Hair follicle dermal papilla cell (primary cell): ENCODE data around the gene OOSP1. TPM values are rescaled to one million over a fixed set of nuclear protein-coding genes. Genes with fewer than 3 reads are reported as not detected.

ENCODE experiments used
- total RNA-seq: library from RNA; depleted of rRNA; stranded (reverse); fragments of >200 nt; gene quantifications from 2 replicates; pipeline ENCODE4 v1.2.3, GENCODE V29; 2012

OOSP1 gene, protein sequence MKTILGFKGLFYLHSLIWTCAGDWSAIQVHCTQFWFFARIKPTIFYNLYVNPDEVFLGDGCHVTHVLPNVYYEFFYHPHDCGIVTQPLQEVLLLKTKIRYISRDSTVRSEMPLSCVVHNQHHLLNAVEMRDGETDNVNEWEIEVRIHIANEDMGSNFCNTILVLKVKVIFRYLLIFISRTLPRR
- total RNA-seq: not detected in 2 replicates

DNA sequence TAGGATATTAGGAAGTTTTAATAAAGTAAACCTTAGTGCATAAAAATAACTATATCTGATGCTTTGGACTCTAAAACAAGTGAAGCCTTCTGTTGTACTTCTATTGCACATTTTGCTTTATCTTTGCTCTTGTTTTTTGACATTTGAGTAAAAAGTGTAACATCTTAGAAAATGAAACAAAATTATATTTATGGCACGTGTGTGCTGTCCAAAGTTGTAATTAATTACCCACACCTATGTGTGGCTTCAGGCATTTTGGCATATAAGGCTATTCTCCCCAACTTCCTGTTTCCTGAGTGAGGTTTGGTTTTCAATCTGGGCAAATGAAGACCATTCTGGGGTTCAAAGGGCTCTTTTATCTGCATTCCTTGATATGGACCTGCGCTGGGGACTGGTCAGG, at the start of gene OOSP1:
OOSP1 (plus strand) TSS at position 301 of the 400 bp plus-strand sequence; CDS start at position 324, 23 bp downstream.

DNA sequence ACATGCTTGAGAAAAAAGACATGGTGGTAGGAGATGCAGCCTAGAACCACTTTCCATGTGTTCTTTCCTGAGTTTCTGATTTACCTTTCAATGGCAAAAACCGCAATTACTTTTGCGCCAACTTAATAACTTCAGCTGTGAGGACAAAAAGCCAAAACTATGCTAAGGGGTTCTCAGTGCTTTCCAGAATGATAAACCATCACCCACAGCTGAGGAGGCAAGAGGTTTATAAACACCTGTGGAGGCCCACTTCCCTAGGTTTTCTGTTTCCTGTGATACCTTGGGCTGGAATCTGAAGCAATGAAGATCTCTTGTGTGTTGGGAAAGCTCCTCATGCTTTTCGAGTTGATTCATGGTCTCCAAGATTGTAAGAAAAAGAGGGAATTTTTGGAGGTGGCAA, 25.5 kb downstream of the OOSP1 start, which contains the start of gene OOSP4A:
OOSP4A (plus strand) TSS at position 301 of the 400 bp plus-strand sequence; CDS start at position 301, 0 bp downstream.

Other genes starting within 250 kb of the OOSP1 start
- not detected in 2 replicates for gene OR10V1, start 224.6 kb upstream of the OOSP1 start, total RNA-seq
- gene STX3, start 183.1 kb upstream of the OOSP1 start, total RNA-seq: 16.8 and 21.7 TPM in 2 replicates
- gene MRPL16, start 127.7 kb upstream of the OOSP1 start, total RNA-seq: 25.9 and 26.1 TPM in 2 replicates
- not detected in 2 replicates for gene CBLIF, start 92.9 kb upstream of the OOSP1 start, total RNA-seq
- gene TCN1, start 71.9 kb upstream of the OOSP1 start, total RNA-seq: not detected in 2 replicates
- gene OOSP3, start 59.6 kb upstream of the OOSP1 start, total RNA-seq: not detected in 2 replicates
- not detected in 2 replicates for gene OOSP4A, start 25.6 kb downstream of the OOSP1 start, total RNA-seq
- gene OOSP4B, start 78.7 kb downstream of the OOSP1 start, total RNA-seq: not detected in 2 replicates
- gene OOSP2, start 102.0 kb downstream of the OOSP1 start, total RNA-seq: not detected in 2 replicates
- gene MS4A3, start 118.2 kb downstream of the OOSP1 start, total RNA-seq: not detected in 2 replicates
- not detected in 2 replicates for gene MS4A2, start 150.2 kb downstream of the OOSP1 start, total RNA-seq
- not detected in 2 replicates for gene MS4A6A, start 244.7 kb downstream of the OOSP1 start, total RNA-seq